Mucosa of rectum (tissue), 2 donors: ENCODE measurements around the gene FRK.

Experiments used
- H3K27ac ChIP-seq, 2 donors: one replicate each; pipeline ENCODE4 v1.7.0; 2013; ENCODE audit warnings: inconsistent platforms in 2 of 2, low read depth in 2 of 2, low read length in 2 of 2
- H3K27me3 ChIP-seq, 2 donors: one replicate each; pipeline ENCODE4 v1.7.0; 2013; ENCODE audit warnings: low read length in 2 of 2; ENCODE audit not compliant: control insufficient read depth in 2 of 2, insufficient read depth in 2 of 2
- H3K36me3 ChIP-seq, 2 donors: one replicate each; pipeline ENCODE4 v1.7.0; 2013; ENCODE audit warnings: low read length in 2 of 2; ENCODE audit not compliant: control insufficient read depth in 2 of 2, insufficient read depth in 2 of 2
- H3K4me1 ChIP-seq, 2 donors: one replicate each; pipeline ENCODE4 v1.7.0; 2013; ENCODE audit warnings: low read length in 2 of 2, mild to moderate bottlenecking in 1 of 2; ENCODE audit not compliant: control insufficient read depth in 2 of 2, insufficient read depth in 2 of 2
- H3K4me3 ChIP-seq, 2 donors: one replicate each; pipeline ENCODE4 v1.7.0; 2013; ENCODE audit warnings: low read length in 2 of 2
- H3K9ac ChIP-seq, 2 donors: one replicate each; pipeline ENCODE4 v1.7.0; 2013; ENCODE audit warnings: low read length in 2 of 2, low read depth in 1 of 2, mild to moderate bottlenecking in 1 of 2
- H3K9me3 ChIP-seq, 2 donors: one replicate each; pipeline ENCODE4 v1.7.0; 2013; ENCODE audit warnings: low read length in 2 of 2; ENCODE audit not compliant: control insufficient read depth in 2 of 2
- donor health status: healthy.
- donor health status: Normal muscosa, but diverticular disease.

FRK gene

DNA sequence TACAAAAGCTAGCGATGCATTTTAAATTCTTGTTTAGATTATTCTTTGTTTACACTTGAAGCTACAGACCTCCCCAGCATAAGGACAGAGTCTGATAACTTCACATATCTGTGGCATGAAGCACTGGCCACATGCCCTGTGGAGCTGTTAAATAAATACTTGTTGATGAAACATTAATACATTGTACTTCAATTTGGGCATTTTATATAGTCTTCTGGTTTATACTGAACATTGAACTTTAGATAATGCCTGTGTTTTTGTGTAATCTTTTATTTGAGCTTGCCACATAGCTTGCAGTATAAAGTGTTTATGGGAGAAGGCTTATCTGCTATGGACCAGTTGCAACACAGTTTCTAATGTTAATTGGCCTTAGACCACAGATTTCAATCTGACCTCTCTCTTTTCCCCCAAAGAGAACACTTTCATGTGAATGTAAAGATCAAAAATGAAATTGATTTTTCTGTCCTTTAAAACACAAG lies 48.2 kb downstream of the FRK start:
- Histone ChIP-seq H3K4me1 (peaks cover 17 to 42% of the 10 kb centered on the region in 2 donors), H3K27me3 (no peaks in the 10 kb centered on the region), H3K36me3 (no peaks in the 10 kb centered on the region), H3K27ac (peak overlapping the region; percentile 7 to 23), H3K9me3 (no peaks in the 10 kb centered on the region), H3K9ac (no peak overlapping the region), H3K4me3 (no peak overlapping the region)

- Histone ChIP-seq H3K4me1 (peaks cover 9 to 32% of the 10 kb centered on the region in 2 donors), H3K4me3 (no peak overlapping the region), H3K9ac (no peak overlapping the region), H3K36me3 (no peaks in the 10 kb centered on the region), H3K9me3 (no peaks in the 10 kb centered on the region), H3K27me3 (no peaks in the 10 kb centered on the region), H3K27ac (peak overlapping the region; percentile 7 to 19)
Observed at GRCh38 chr6:116011520-116011919, 49.2 kb downstream of the FRK start.

- H3K9me3 ChIP-seq: no peaks in the 10 kb centered on the region
- no peak overlapping the region for H3K9ac ChIP-seq
- peaks cover 3 to 29% of the 10 kb centered on the region in 2 donors for H3K4me1 ChIP-seq
- no peaks in the 10 kb centered on the region for H3K36me3 ChIP-seq
- no peaks in the 10 kb centered on the region for H3K27me3 ChIP-seq
- H3K4me3 ChIP-seq: no peak overlapping the region
- peak overlapping the region in 1 of 2 donors; percentile 19 for H3K27ac ChIP-seq
Observed at GRCh38 chr6:116010790-116011401, 49.8 kb downstream of the FRK start.

- Histone ChIP-seq H3K9me3 (no peaks in the 10 kb centered on the region), H3K27ac (no peak overlapping the region), H3K4me3 (no peak overlapping the region), H3K36me3 (no peaks in the 10 kb centered on the region), H3K9ac (no peak overlapping the region), H3K27me3 (no peaks in the 10 kb centered on the region), H3K4me1 (peaks cover 3 to 26% of the 10 kb centered on the region in 2 donors)
Observed at GRCh38 chr6:116010386-116010785, 50.3 kb downstream of the FRK start.

DNA sequence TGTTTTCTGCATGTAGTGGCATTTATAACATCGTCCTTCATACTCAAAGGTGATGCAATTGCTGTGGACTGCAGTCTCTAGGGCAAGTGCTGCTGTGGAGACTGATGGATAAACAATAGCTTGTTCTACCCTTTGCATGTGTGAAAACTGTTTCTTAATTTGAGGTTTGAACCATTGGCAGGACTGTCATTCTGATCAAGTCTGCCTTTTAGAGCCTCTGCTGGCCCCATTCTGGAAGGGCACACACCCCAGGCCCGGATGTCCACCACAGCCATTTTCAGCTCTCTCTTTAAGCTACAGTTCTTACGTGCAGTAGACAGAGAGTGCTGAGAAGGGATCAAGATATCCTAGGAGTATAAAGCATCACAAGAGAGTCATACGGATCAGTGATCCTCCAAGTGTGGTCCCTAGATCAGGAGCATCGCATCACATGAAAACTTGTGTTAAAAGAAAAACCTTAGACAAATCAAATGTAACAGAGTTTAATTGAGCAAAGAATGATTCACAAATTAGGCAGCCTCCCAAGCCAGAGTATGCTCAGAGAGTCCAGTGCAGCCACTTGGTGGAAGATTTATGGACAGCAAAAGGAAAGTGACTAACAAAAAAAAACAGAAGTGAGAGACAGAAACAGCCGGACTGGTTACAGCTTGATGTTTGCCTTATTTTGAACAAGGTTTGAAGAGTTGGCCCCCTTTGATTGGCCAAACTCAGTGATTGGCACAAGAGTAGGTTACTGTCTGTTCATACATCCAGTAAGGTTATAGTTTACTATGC lies 52.0 kb downstream of the FRK start:
- H3K9me3 ChIP-seq: no peaks in the 10 kb centered on the region
- no peaks in the 10 kb centered on the region for H3K27me3 ChIP-seq
- no peak overlapping the region for H3K4me3 ChIP-seq
- H3K9ac ChIP-seq: no peak overlapping the region
- H3K27ac ChIP-seq: no peak overlapping the region
- no peaks in the 10 kb centered on the region for H3K36me3 ChIP-seq
- H3K4me1 ChIP-seq: peaks cover 3 to 23% of the 10 kb centered on the region in 2 donors

- H3K27me3 ChIP-seq: no peaks in the 10 kb centered on the region
- H3K4me1 ChIP-seq: no peaks in the 10 kb centered on the region
- H3K9ac ChIP-seq: no peak overlapping the region
- H3K9me3 ChIP-seq: no peaks in the 10 kb centered on the region
- no peak overlapping the region for H3K4me3 ChIP-seq
- no peak overlapping the region for H3K27ac ChIP-seq
- H3K36me3 ChIP-seq: peaks cover 5 to 6% of the 10 kb centered on the region in 2 donors
Observed at GRCh38 chr6:116004841-116005815, 55.6 kb downstream of the FRK start.

DNA sequence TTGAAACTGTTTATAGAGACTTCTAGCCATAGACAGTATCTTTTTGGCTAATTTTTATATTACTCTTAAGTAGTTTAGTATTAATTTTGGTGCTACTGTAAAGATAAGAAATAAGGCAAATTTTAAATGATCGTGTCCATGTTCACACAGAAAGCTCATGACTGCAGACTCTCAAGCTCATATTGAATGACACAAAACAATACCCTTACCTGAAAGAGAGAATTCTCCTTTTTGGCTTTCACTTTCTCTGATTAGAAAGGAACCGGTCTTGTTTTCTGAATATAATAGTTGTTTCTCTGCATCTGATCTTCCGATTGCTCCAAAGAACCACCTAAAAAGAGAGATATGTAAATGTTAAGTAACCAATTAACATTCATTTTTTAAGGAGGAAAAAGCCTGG lies 57.0 kb downstream of the FRK start:
- Histone ChIP-seq H3K36me3 (peaks cover 5 to 6% of the 10 kb centered on the region in 2 donors), H3K9me3 (no peaks in the 10 kb centered on the region), H3K27me3 (no peaks in the 10 kb centered on the region), H3K4me3 (no peak overlapping the region), H3K4me1 (no peaks in the 10 kb centered on the region), H3K27ac (no peak overlapping the region), H3K9ac (no peak overlapping the region)

DNA sequence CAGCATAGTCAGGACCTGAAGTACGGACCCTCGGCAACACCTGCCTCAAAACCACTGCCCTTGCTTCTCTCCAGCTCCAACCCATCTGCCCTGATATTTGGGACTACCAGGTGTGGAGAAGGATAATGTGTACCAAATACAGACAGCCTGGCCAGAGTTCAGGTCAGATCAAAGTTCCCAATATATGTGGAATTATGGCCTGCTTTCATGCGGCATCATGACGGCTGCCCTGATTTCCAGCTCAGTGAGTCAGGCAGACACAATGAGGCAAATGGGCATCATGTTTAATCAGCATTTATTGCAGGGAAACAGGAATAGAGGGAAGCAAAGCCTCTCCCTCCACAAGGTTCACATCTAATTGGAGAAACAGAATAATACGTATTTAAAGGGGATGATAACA lies 57.9 kb downstream of the FRK start:
- Histone ChIP-seq H3K9me3 (no peaks in the 10 kb centered on the region), H3K4me1 (no peaks in the 10 kb centered on the region), H3K4me3 (no peak overlapping the region), H3K36me3 (peaks cover 6 to 7% of the 10 kb centered on the region in 2 donors), H3K27ac (no peak overlapping the region), H3K9ac (no peak overlapping the region), H3K27me3 (no peaks in the 10 kb centered on the region)

GRCh38 chr6:115999235-115999634 lies 61.5 kb downstream of the FRK start:
- Histone ChIP-seq H3K27me3 (no peaks in the 10 kb centered on the region), H3K9ac (no peak overlapping the region), H3K27ac (no peak overlapping the region), H3K36me3 (peaks cover 6 to 7% of the 10 kb centered on the region in 2 donors), H3K4me1 (no peaks in the 10 kb centered on the region), H3K4me3 (no peak overlapping the region), H3K9me3 (no peaks in the 10 kb centered on the region)
